Measurements from ENCODE around the gene TMEM9.

TMEM9 gene

DNA sequence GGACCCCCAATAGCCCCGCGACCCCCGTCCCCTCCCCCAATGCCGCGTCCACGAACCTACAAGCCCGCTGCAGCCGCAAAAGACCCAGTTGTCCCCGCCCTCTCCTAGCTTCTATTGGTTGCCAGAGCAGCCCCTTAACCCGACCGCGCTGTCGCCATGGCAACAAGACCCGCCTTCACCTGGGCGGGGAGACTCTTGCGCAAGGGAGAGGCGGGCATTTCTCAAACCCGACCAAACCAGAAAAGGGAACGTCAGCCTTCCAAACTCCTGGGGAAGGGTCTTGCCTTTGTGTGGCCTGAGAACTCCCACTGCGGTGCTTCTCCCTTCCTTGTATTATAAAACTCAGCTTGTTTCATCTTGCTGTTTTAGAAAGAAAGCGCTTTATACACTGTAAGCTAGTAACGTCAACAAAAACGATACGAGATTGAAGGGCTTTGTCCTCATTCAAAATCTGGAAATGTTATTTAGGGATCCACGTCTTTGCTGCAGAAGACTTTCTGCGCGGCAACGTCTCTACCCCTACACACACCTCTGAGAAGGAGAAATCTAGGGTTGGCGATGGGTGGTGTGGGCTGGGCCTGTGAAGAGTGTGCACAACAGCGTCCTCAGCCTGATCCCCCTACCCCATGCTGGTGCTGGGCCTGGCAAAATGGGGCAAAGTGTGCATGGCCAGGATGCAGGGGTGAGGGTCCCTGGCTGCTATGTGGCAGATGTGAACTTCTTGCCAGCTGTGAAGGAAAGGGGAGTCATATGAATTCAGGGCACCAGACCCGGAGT lies at the start of gene TMEM9:
Gene TMEM9 (minus strand): TSS at position 86 of the 777 bp plus-strand sequence. CDS start 551 bp downstream, outside the sequence.
- no peak for DNase-seq

- DNase-seq: no peak
Measured at GRCh38 chr1:201198598-201198997, 44.3 kb upstream of the TMEM9 start.

DNA sequence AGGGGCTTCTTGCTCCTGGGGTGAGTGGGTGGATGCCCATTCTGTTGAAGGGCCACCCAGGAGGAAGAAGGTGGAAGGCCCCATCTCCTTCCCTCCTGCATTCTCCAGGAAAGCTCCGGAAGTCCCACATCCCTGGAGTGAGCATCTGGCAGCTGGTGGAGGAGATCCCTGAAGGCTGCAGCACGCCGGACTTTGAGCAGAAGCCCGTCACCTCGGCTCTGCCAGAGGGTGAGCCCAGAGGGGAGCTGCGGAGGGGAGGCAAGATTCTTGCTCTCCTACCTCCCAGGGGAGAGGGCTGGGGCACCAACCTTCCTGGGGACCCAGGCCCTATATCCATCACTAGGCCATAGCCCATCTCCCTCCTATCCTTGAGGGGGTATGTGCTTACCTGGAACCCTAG lies 39.8 kb upstream of the TMEM9 start:
- no peak for DNase-seq

DNA sequence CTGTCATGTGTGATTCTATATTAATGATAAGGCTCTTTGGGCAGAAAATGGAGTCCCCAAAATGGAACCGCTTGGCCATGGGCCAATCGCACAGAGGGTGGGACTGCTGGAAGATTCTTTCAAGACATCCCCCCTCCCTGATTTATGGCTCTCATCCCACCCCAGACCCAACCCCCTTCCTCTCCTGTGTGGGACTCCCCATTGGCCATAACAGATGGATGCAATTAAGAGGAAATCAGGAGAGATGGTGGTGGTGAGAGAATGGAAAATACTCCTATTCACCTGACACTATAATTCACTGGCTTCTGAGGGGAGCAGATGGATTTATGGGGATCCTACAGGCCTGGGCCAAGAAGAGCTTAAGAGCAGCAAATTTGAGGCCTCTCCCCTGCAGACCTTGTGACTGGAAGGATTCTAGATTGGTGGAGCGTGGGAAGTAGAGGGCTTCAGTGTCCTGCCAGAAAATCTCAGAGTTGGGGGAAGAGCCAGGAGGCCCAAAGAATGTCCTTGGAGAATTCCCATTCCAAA lies 38.1 kb upstream of the TMEM9 start:
- no peak for DNase-seq

- no peak for DNase-seq
Measured at GRCh38 chr1:201191653-201192260, 37.5 kb upstream of the TMEM9 start.

DNA sequence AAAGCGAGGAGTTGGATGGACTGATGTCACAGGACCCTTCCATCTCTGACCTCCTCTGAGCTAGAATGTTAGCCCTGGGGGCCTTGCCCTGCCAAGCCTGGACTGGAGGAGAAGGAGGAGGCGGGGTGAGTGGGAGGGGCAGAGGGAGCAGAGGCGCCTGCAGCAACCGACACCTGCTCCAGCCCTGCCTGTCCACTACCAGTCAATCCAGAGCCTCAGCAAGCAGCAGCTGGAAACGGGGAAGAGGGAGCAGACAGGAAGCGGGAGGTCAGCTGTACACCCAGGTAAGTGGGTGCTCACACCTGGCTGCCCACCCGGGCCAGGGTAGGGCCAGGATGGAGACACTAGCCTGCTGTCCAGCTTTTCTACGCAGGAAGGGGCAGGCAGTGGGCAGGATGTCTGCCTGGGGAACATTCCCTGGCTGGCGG lies 36.4 kb upstream of the TMEM9 start, which contains the start of gene IGFN1:
Gene IGFN1 (plus strand): TSS at position 201 of the 428 bp plus-strand sequence. CDS start 2,470 bp downstream, outside the sequence.
- no peak for DNase-seq

DNA sequence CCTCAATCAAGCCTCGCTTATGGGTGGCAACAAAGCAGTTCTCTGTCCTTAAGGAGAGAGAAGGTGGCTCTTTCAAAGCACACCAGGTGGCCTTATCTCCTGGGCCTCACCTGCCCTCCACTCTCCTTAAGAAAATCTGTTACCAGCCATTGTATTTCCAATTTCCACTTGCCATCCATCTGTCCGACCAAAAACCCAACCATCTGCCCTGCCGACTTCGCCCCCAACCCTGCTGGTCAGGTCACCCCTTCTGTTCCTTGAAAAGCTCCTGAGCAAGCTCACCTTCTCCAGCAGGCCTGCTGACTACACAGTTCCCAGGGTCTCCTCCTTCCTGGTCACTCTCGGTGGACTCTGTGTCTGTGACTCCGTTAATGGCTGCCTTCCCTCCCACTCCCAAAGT lies 35.7 kb upstream of the TMEM9 start:
- DNase-seq: no peak

GRCh38 chr1:201189085-201189484 lies 34.8 kb upstream of the TMEM9 start:
- DNase-seq: no peak

DNA sequence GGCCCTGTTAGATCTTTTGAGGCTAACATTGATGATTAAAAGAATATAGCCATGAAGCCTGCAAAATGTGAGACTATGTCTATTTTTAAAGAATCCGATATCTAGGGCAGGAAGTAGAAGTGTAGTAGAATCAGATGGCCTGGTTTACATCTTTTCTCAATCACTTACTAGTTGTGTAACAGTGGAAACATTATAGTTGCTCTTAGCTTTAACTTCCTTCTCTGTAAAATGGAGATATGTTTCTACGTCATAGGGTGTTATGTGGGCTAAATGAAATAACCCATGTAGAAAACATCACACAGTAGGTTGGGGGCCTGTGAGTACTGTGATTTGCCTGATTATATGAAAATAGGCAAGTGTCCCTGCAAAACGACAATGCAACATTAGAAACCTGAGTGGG lies 31.9 kb upstream of the TMEM9 start:
- no peak for DNase-seq

GRCh38 chr1:201185527-201186128 lies 31.4 kb upstream of the TMEM9 start:
- no peak for DNase-seq

GRCh38 chr1:201185123-201185453 lies 30.8 kb upstream of the TMEM9 start:
- no peak for DNase-seq

DNA sequence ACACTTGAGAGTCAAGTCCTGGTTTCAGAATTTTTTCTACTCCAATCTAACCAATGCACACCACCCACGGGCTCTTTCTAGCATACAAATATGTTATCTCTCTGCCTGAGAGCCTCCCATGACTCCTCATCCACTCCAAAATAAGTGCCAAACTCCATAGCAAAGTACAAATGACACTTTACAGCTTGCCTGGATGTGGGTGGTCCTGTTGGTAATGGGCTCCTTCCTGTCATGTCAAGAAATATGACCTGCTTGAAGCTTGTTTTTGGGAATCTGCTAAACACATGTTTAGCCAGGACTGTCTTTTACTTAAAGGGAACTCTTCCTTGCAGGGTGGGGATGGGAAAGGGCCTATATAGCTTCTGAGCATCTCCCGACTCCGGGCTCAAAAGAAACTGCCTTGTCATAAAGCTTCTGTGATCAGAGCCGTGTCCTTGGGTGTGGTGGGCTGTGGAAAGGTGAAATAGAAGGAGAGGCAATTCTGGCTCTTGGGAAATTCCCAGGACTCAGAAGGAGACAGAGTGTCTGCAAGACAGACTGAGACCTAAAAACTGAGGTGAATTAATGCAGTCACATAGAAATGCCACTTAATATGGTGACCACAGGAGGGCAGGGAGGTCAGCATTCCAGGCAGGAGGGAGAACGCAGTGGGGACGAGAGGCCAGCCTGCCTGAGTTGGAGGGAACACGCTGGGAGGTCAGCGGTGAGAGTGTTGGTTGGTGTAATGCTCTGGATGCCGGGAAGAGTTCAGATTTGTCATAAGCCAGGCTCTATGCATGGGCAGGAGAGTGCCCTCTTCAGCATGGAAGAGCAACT lies 30.2 kb upstream of the TMEM9 start:
- no peak for DNase-seq

GRCh38 chr1:201183753-201184152 lies 29.5 kb upstream of the TMEM9 start:
- DNase-seq: no peak

GRCh38 chr1:201183209-201183608 lies 28.9 kb upstream of the TMEM9 start:
- DNase-seq: no peak

DNA sequence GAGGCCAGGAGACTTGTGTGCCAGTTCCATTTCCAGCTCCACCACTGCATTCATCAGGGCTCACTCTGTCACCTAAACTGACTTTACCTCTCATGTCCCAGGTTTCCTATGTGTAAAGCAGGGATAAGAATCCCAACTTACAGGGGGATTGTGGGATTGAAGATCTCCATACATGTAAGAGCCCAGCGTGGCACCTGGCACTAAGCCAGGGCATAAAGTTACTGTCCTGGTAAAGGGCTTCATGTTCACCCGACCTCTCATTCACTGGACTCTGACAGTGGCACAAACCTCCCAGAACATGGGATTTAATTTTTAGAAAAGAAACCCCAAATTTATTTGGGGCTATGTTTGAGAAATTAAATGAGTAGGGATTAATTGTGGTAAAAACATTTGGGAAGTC lies 27.5 kb upstream of the TMEM9 start:
- no peak for DNase-seq

GRCh38 chr1:201181323-201181722 lies 27.0 kb upstream of the TMEM9 start:
- no peak for DNase-seq

- DNase-seq: no peak
Measured at GRCh38 chr1:201180901-201181300, 26.6 kb upstream of the TMEM9 start.

DNA sequence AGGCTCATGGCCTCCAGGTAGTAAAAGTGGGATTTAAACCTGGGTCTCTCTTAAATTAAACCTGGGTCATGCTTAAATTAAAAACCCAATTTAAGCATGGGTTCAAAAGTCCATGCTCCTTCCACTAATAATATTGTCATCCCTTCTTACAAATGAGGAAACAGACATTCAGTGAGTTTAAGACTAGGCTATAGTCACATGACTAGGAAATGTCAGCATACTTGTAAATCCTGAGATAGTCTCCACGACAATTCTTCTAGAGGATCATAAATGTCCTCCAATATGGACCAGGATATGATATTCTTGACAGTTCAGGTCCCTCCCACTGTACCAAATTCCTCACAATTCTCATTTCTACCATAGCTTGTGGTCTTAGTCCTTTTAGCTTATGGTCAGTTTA lies 25.9 kb upstream of the TMEM9 start:
- DNase-seq: no peak

- no peak for DNase-seq
Measured at GRCh38 chr1:201178718-201179117, 24.4 kb upstream of the TMEM9 start.

GRCh38 chr1:201176940-201177339 lies 22.7 kb upstream of the TMEM9 start:
- no peak for DNase-seq

- no peak for DNase-seq
Measured at GRCh38 chr1:201175820-201176500, 21.7 kb upstream of the TMEM9 start.

DNA sequence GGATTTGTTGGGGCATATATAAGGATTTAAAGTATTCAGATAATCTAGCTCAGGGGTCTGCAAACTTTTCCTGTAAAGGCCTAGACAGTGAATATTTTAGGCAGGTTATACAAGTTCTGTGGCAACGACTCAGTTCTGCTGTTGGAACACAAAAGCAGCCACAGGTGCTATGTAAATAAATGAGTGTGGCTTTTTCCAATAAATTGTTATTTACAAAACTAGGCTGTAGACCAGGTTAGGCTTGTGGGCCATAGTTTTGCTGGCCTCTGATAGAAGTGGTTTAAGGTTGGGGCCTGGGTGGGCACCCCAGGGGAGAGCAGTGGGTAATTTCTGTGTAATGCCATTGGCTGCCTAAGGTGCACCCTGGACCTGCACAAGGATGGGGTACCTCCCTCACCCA lies 19.5 kb upstream of the TMEM9 start:
- no peak for DNase-seq

Measured in GF-D8 (cell line).